Gastroesophageal sphincter (tissue), 4 donors: ENCODE measurements around the gene PDE1C. TPM values are rescaled to one million over a fixed set of nuclear protein-coding genes. Genes with fewer than 3 reads are reported as not detected.

Source experiments
- ATAC-seq: fragments of 150-250 bp; one replicate; pipeline ENCODE4 v1.9.1; 2016; ENCODE audit warnings: mild to moderate bottlenecking, moderate library complexity
- H3K27ac ChIP-seq, 4 donors: fragments of 200-600 bp; sonication (generic) in 3 of 4; 1 replicate in 3 of 4; 2 replicates in 1 of 4; pipeline ENCODE4 v1.5.1; 2016 to 2019
- H3K27me3 ChIP-seq: fragments of 200-600 bp; sonication (generic); one replicate; pipeline ENCODE4 v1.5.1; 2019
- H3K36me3 ChIP-seq, 2 donors: fragments of 200-600 bp; sonication (generic); one replicate each; pipeline ENCODE4 v1.5.1; 2019; ENCODE audit warnings: control low read depth in 1 of 2
- H3K4me1 ChIP-seq, 3 donors: fragments of 200-600 bp; sonication (generic); 1 replicate in 2 of 3; 2 replicates in 1 of 3; pipeline ENCODE4 v1.5.1; 2016 to 2019; ENCODE audit warnings: control low read depth in 2 of 3
- H3K4me3 ChIP-seq, 2 donors: fragments of 200-600 bp; sonication (generic); one replicate each; pipeline ENCODE4 v1.5.1; 2019; ENCODE audit warnings: mild to moderate bottlenecking in 1 of 2, moderate library complexity in 1 of 2
- H3K9me3 ChIP-seq, 3 donors: fragments of 200-600 bp; sonication (generic); one replicate each; pipeline ENCODE4 v1.5.1; 2017 to 2019; ENCODE audit warnings: control low read depth in 2 of 3
- CTCF ChIP-seq, 4 experiments: fragments of 200-600 bp in 2 of 4; fragments of 450-650 bp in 2 of 4; sonication (generic) in 1 of 4; IDR thresholded peaks; one replicate each; pipeline ENCODE4 v1.5.1; 2017 to 2019; ENCODE audit warnings: antibody characterized with exemption in 4 of 4, mild to moderate bottlenecking in 2 of 4, moderate library complexity in 2 of 4
- EP300 ChIP-seq: sonication (generic); formaldehyde crosslinking; IDR thresholded peaks from one replicate; pipeline ENCODE4 v1.6.1; 2017; ENCODE audit warnings: antibody characterized with exemption, mild to moderate bottlenecking
- POLR2A ChIP-seq, 2 donors: fragments of 450-650 bp; IDR thresholded peaks; one replicate each; pipeline ENCODE4 v1.6.1; 2017; ENCODE audit warnings: antibody characterized with exemption in 2 of 2, mild to moderate bottlenecking in 2 of 2, moderate library complexity in 1 of 2
- POLR2AphosphoS5 ChIP-seq: sonication (generic); formaldehyde crosslinking; IDR thresholded peaks from one replicate; pipeline ENCODE4 v1.6.1; 2017; ENCODE audit warnings: antibody characterized with exemption
- WGBS, 2 donors: methylation state at CpG; one replicate each; pipeline ENCODE4 v1.1.5; 2018; ENCODE audit warnings: low coverage in 1 of 2; 5-methylcytosine and 5-hydroxymethylcytosine counted together
- total RNA-seq, 4 donors: library from RNA; depleted of rRNA; stranded (reverse); fragments of >200 nt; gene quantifications; one replicate each; pipeline ENCODE4 v1.1.0, GENCODE V29; 2016

The PDE1C gene
- total RNA-seq, 4 donors from 2014 or later = 17.2 to 28.8 (median 21.7) TPM

- Histone ChIP-seq H3K27me3 (no peaks in the 10 kb centered on the region), H3K27ac (no peak overlapping the region), H3K36me3 (no peaks in the 10 kb centered on the region), H3K9me3 (no peaks in the 10 kb centered on the region), H3K4me3 (no peak overlapping the region), H3K4me1 (peaks cover 0 to 8% (median 2%) of the 10 kb centered on the region in 3 donors)
- no peak for ATAC-seq
- TF ChIP-seq CTCF (IDR thresholded peaks at IDR 0.05) = no peak
- TF ChIP-seq EP300 = no peak
- no peak for TF ChIP-seq POLR2AphosphoS5
- no peak for TF ChIP-seq POLR2A (IDR thresholded peaks at IDR 0.05)
- 71 to 81% methylated on average over 8 to 10 of the region's 10 CpGs for WGBS, 2 donors
Observed at GRCh38 chr7:31935124-31936054, 134.8 kb downstream of the PDE1C start.

- Histone ChIP-seq H3K36me3 (no peaks in the 10 kb centered on the region), H3K4me3 (no peak overlapping the region), H3K27me3 (no peaks in the 10 kb centered on the region), H3K4me1 (peaks cover 0 to 8% (median 2%) of the 10 kb centered on the region in 3 donors), H3K9me3 (no peaks in the 10 kb centered on the region), H3K27ac (no peak overlapping the region)
- no peak for TF ChIP-seq EP300
- no peak for TF ChIP-seq POLR2A (IDR thresholded peaks at IDR 0.05)
- TF ChIP-seq POLR2AphosphoS5 = no peak
- no peak for TF ChIP-seq CTCF (IDR thresholded peaks at IDR 0.05)
- no peak for ATAC-seq
- whole genome bisulfite sequencing, 2 donors = 60 to 62% methylated on average over 4 of the region's 4 CpGs
Observed at GRCh38 chr7:31934551-31934950, 135.7 kb downstream of the PDE1C start.

GRCh38 chr7:31933481-31933880, 136.7 kb downstream of the PDE1C start:
- Histone ChIP-seq H3K9me3 (no peaks in the 10 kb centered on the region), H3K4me3 (no peak overlapping the region), H3K4me1 (peaks cover 0 to 8% (median 2%) of the 10 kb centered on the region in 3 donors), H3K36me3 (no peaks in the 10 kb centered on the region), H3K27me3 (no peaks in the 10 kb centered on the region), H3K27ac (no peak overlapping the region)
- no peak for ATAC-seq
- TF ChIP-seq EP300 = no peak
- TF ChIP-seq CTCF (IDR thresholded peaks at IDR 0.05) = no peak
- TF ChIP-seq POLR2AphosphoS5 = no peak
- TF ChIP-seq POLR2A (IDR thresholded peaks at IDR 0.05) = no peak
- 43% methylated on average over 1 of the region's 1 CpG; no CpG with 5 or more reads in 1 of the 2 donors for WGBS, 2 donors

- Histone ChIP-seq H3K27me3 (no peaks in the 10 kb centered on the region), H3K9me3 (no peaks in the 10 kb centered on the region), H3K4me3 (no peak overlapping the region), H3K4me1 (no peaks in the 10 kb centered on the region), H3K36me3 (no peaks in the 10 kb centered on the region), H3K27ac (no peak overlapping the region)
- no peak for TF ChIP-seq POLR2A (IDR thresholded peaks at IDR 0.05)
- TF ChIP-seq EP300 = no peak
- no peak for TF ChIP-seq POLR2AphosphoS5
- no peak for TF ChIP-seq CTCF (IDR thresholded peaks at IDR 0.05)
- 67% methylated on average over 1 of the region's 5 CpGs; no CpG with 5 or more reads in 1 of the 2 donors for WGBS, 2 donors
- ATAC-seq = no peak
Observed at GRCh38 chr7:31926991-31927584, 143.1 kb downstream of the PDE1C start.
